ENCODE data around the gene GMPS. TPM values are rescaled to one million over a fixed set of nuclear protein-coding genes. Genes with fewer than 3 reads are reported as not detected.

GMPS gene
- total RNA-seq, 2 experiments from 2014 or later, result 114 to 123 TPM

GRCh38 chr3:155908605-155909004 lies 38.2 kb downstream of the GMPS start:
- CTCF ChIA-PET, result no interaction called here
- Mint-ChIP-seq H3K27ac (no peak overlapping the region), H3K36me3 (ENCODE audit: low read depth) (peaks cover 39% of the 10 kb centered on the region), H3K27me3 (ENCODE audit: low read depth) (no peaks in the 10 kb centered on the region), H3K9me3 (no peaks in the 10 kb centered on the region), H3K4me3 (no peak overlapping the region), H3K4me1 (ENCODE audit: low read depth) (peaks cover 10% of the 10 kb centered on the region)
- no peak for DNase-seq
- intact Hi-C loops (cut with micrococcal nuclease), result no loop called here

- H3K27me3 Mint-ChIP-seq (ENCODE audit: low read depth), result no peaks in the 10 kb centered on the region
These were observed 41.6 kb downstream of the GMPS start for GRCh38 chr3:155912090-155912489.

GRCh38 chr3:155912579-155913190 lies 42.2 kb downstream of the GMPS start:
- H3K4me3 Mint-ChIP-seq, result no peak overlapping the region
- H3K27ac Mint-ChIP-seq, result no peak overlapping the region
- intact Hi-C loops (cut with micrococcal nuclease), result no loop called here

More at GRCh38 chr3:155912090-155912489, 41.6 kb downstream of the GMPS start:
- intact Hi-C loops (cut with micrococcal nuclease), result no loop called here
- CTCF ChIA-PET, result no interaction called here
- Mint-ChIP-seq H3K9me3 (no peaks in the 10 kb centered on the region), H3K4me3 (no peak overlapping the region), H3K27ac (no peak overlapping the region), H3K36me3 (ENCODE audit: low read depth) (peaks cover 51% of the 10 kb centered on the region), H3K4me1 (ENCODE audit: low read depth) (peaks cover 7% of the 10 kb centered on the region)
- DNase-seq, result no peak

DNA sequence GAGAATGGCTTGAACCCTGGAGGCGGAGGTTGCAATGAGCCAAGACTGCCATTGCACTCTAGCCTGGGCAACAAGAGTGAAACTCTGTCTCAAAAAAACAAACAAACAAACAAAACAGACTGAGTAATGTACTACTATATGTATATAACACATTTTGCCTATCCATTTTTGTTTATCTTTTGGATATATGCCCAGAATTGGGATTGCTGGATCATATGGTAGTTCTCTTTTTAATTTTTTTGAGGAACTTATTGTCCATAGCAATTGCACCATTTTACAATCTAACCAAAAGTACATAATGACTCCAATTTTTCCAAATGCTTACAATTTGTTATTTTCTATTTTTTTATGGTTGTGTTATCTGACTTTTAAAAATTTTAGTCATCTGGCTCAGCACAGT lies 47.3 kb downstream of the GMPS start:
- H3K27ac Mint-ChIP-seq, result no peak overlapping the region
- H3K27me3 Mint-ChIP-seq (ENCODE audit: low read depth), result no peaks in the 10 kb centered on the region
- H3K4me1 Mint-ChIP-seq (ENCODE audit: low read depth), result no peaks in the 10 kb centered on the region
- no peak overlapping the region for H3K4me3 Mint-ChIP-seq
- intact Hi-C loops (cut with micrococcal nuclease), result no loop called here
- CTCF ChIA-PET, result no interaction called here
- H3K9me3 Mint-ChIP-seq, result no peaks in the 10 kb centered on the region
- peaks cover 40% of the 10 kb centered on the region for H3K36me3 Mint-ChIP-seq (ENCODE audit: low read depth)
- DNase-seq, result no peak

More at GRCh38 chr3:155912579-155913190, 42.2 kb downstream of the GMPS start:
- H3K36me3 Mint-ChIP-seq (ENCODE audit: low read depth), result peaks cover 52% of the 10 kb centered on the region
- CTCF ChIA-PET, result no interaction called here
- peaks cover 3% of the 10 kb centered on the region for H3K4me1 Mint-ChIP-seq (ENCODE audit: low read depth)
- H3K27me3 Mint-ChIP-seq (ENCODE audit: low read depth), result no peaks in the 10 kb centered on the region
- no peaks in the 10 kb centered on the region for H3K9me3 Mint-ChIP-seq
- DNase-seq, result no peak

- DNase-seq, result no peak
- Mint-ChIP-seq H3K27me3 (ENCODE audit: low read depth) (no peaks in the 10 kb centered on the region), H3K4me1 (ENCODE audit: low read depth) (no peaks in the 10 kb centered on the region), H3K9me3 (no peaks in the 10 kb centered on the region), H3K27ac (no peak overlapping the region), H3K36me3 (ENCODE audit: low read depth) (peaks cover 44% of the 10 kb centered on the region), H3K4me3 (no peak overlapping the region)
- intact Hi-C loops (cut with micrococcal nuclease), result no loop called here
- CTCF ChIA-PET, result no interaction called here
These were observed 49.3 kb downstream of the GMPS start for GRCh38 chr3:155919728-155920127.

GRCh38 chr3:155921486-155921885 lies 51.0 kb downstream of the GMPS start:
- Mint-ChIP-seq H3K4me1 (ENCODE audit: low read depth) (no peaks in the 10 kb centered on the region), H3K36me3 (ENCODE audit: low read depth) (peaks cover 44% of the 10 kb centered on the region), H3K27ac (no peak overlapping the region), H3K9me3 (no peaks in the 10 kb centered on the region), H3K27me3 (ENCODE audit: low read depth) (no peaks in the 10 kb centered on the region), H3K4me3 (no peak overlapping the region)
- DNase-seq, result no peak
- intact Hi-C loops (cut with micrococcal nuclease), result no loop called here
- CTCF ChIA-PET, result no interaction called here

GRCh38 chr3:155934230-155934629 lies 63.8 kb downstream of the GMPS start:
- H3K27ac Mint-ChIP-seq, result no peak overlapping the region
- H3K27me3 Mint-ChIP-seq (ENCODE audit: low read depth), result no peaks in the 10 kb centered on the region
- H3K9me3 Mint-ChIP-seq, result no peaks in the 10 kb centered on the region
- CTCF ChIA-PET, result no interaction called here
- H3K4me3 Mint-ChIP-seq, result no peak overlapping the region
- peaks cover 43% of the 10 kb centered on the region for H3K36me3 Mint-ChIP-seq (ENCODE audit: low read depth)
- DNase-seq, result no peak
- intact Hi-C loops (cut with micrococcal nuclease), result no loop called here
- no peaks in the 10 kb centered on the region for H3K4me1 Mint-ChIP-seq (ENCODE audit: low read depth)

- no peak overlapping the region for H3K27ac Mint-ChIP-seq
- no peaks in the 10 kb centered on the region for H3K4me1 Mint-ChIP-seq (ENCODE audit: low read depth)
- CTCF ChIA-PET, result interaction anchor here (1.2 to 1.6 kb wide), 2 partner anchors 52 to 133 kb away, joined by 3 to 4 read pairs; partner anchors contain the start of gene C3orf33
- H3K4me3 Mint-ChIP-seq, result no peak overlapping the region
- intact Hi-C loops (cut with micrococcal nuclease), result no loop called here
- no peak for DNase-seq
- H3K27me3 Mint-ChIP-seq (ENCODE audit: low read depth), result no peaks in the 10 kb centered on the region
- peaks cover 50% of the 10 kb centered on the region for H3K36me3 Mint-ChIP-seq (ENCODE audit: low read depth)
- H3K9me3 Mint-ChIP-seq, result no peaks in the 10 kb centered on the region
These were observed 68.0 kb downstream of the GMPS start for GRCh38 chr3:155938409-155938808.

DNA sequence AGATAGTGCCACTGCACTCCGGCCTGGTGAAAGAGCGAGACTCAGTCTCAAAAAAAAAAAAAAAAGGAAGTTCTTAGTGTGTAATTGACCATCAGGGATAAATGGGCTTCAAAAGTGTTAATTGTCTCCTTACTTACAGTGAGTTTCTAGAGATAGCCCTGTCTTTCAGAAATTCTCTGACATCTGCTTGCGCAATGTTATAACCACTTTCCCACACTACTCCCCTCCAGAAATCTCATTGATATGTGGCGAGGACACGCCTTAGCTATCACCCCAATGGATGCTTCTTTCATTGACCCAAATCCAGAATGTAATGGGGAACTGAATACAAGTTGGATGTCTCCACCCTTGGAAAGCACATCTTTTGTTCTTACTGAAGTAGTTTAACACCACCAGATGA lies 70.9 kb downstream of the GMPS start:
- no peaks in the 10 kb centered on the region for H3K27me3 Mint-ChIP-seq (ENCODE audit: low read depth)
- H3K4me1 Mint-ChIP-seq (ENCODE audit: low read depth), result no peaks in the 10 kb centered on the region
- CTCF ChIA-PET, result interaction anchor here (1.5 kb wide), 1 partner anchor 26 kb away, joined by 4 read pairs; no protein-coding TSS in a partner anchor
- peaks cover 35% of the 10 kb centered on the region for H3K36me3 Mint-ChIP-seq (ENCODE audit: low read depth)
- H3K27ac Mint-ChIP-seq, result no peak overlapping the region
- DNase-seq, result no peak
- intact Hi-C loops (cut with micrococcal nuclease), result no loop called here
- H3K9me3 Mint-ChIP-seq, result no peaks in the 10 kb centered on the region
- H3K4me3 Mint-ChIP-seq, result no peak overlapping the region

DNA sequence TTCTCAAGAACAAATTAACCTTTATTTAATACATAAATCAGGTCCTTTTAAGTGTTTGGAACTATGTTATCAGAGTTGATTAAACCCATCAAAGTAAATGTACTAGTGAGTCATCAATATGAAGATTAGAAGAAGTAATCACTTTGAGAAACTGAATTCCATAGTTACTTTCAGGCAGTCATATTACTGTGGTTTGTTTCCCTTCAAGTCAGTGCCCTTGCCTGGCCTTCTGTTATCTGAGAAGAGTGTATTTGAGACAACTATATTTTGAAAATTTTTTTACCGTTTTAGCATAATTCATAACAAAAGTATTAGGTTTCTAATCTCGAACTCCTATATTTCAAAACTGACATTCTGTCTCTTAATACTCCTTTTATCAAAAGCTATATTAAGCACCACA lies 73.6 kb downstream of the GMPS start:
- Mint-ChIP-seq H3K4me3 (no peak overlapping the region), H3K36me3 (ENCODE audit: low read depth) (peaks cover 20% of the 10 kb centered on the region), H3K27me3 (ENCODE audit: low read depth) (no peaks in the 10 kb centered on the region), H3K9me3 (no peaks in the 10 kb centered on the region), H3K4me1 (ENCODE audit: low read depth) (no peaks in the 10 kb centered on the region), H3K27ac (no peak overlapping the region)
- CTCF ChIA-PET, result no interaction called here
- DNase-seq, result no peak
- intact Hi-C loops (cut with micrococcal nuclease), result no loop called here

DNA sequence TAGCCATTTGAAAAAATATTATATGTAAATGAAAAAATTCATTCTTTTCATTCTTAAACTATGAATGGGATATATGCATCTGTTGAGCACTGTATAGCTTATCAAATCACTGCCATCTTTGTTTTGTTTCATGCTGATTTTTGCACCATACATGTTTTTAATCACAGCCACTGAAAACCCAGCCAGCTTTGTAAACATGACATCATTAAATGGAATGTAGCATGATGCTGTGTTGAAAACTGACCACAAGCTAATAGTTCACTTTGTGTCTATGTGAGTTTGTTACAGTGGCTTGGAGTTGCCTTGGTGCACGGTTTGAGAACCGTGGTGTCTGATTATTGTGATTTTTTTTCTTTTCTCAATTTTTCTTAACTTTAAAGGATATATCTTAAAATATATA lies 75.7 kb downstream of the GMPS start:
- no peak overlapping the region for H3K4me3 Mint-ChIP-seq
- H3K36me3 Mint-ChIP-seq (ENCODE audit: low read depth), result peaks cover 12% of the 10 kb centered on the region
- no peaks in the 10 kb centered on the region for H3K27me3 Mint-ChIP-seq (ENCODE audit: low read depth)
- CTCF ChIA-PET, result no interaction called here
- intact Hi-C loops (cut with micrococcal nuclease), result no loop called here
- no peak overlapping the region for H3K27ac Mint-ChIP-seq
- DNase-seq, result no peak
- no peaks in the 10 kb centered on the region for H3K9me3 Mint-ChIP-seq
- H3K4me1 Mint-ChIP-seq (ENCODE audit: low read depth), result no peaks in the 10 kb centered on the region

DNA sequence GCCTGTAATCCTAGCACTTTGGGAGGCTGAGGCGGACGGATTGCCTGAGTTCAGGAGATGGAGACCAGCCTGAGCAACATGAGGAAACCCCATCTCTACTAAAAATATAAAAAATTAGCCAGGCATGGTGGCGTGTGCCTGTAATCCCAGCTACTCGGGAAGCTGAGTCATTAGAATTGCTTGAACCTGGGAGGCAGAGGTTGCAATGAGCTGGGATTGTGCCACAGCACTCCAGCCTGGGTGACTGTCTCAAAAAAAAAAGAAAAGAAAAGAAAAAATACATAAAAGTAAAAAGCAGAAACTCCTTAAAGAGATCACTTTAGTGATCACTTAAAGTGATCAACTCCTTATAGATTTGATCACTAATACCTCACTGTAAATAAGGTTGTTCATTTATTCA lies 78.0 kb downstream of the GMPS start:
- Mint-ChIP-seq H3K36me3 (ENCODE audit: low read depth) (peaks cover 5% of the 10 kb centered on the region), H3K27ac (no peak overlapping the region), H3K4me3 (no peak overlapping the region), H3K27me3 (ENCODE audit: low read depth) (no peaks in the 10 kb centered on the region), H3K4me1 (ENCODE audit: low read depth) (no peaks in the 10 kb centered on the region), H3K9me3 (no peaks in the 10 kb centered on the region)
- CTCF ChIA-PET, result no interaction called here
- no peak for DNase-seq
- intact Hi-C loops (cut with micrococcal nuclease), result no loop called here

DNA sequence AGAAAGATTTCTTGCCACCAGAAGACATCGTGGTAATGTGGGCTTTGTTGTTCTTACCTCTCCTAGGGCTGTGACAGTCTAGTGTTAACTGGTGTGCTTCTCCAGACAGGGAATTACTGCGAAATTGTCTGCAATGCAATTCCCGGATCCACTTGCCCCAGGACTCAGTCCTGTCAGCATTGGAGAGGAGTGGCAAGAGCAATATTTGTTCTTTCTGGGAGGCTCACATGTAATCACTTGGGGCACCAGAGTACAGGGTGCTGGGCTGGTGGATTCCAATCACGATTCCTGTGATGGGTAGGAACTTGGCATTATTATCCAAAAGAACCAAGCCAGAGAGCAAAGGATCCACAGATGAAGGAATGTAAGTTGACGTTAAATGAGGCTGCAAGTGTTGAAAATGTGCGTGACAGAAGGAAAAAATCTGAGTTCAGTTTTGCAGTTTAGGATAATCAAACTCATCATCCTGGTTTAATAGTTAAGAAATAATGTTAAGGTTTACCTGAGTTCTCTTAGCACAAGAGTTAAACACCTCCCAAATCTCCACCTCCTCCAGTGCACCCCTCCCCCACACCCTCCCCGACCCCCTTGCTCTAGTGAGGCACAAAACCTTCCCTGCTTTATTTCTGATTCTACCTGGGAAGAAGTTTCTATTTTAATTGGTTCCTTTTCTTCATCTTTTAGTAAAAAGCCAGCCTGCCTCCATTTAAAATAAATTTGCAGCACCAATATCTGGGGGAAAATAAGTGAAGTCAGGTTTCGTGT lies 79.2 kb downstream of the GMPS start:
- CTCF ChIA-PET, result no interaction called here
- intact Hi-C loops (cut with micrococcal nuclease), result no loop called here
- no peak overlapping the region for H3K27ac Mint-ChIP-seq

More for the DNA sequence above, 79.2 kb downstream of the GMPS start:
- H3K4me3 Mint-ChIP-seq, result no peak overlapping the region
- H3K9me3 Mint-ChIP-seq, result peaks cover 1% of the 10 kb centered on the region
- H3K27me3 Mint-ChIP-seq (ENCODE audit: low read depth), result no peaks in the 10 kb centered on the region
- peaks cover 4% of the 10 kb centered on the region for H3K36me3 Mint-ChIP-seq (ENCODE audit: low read depth)
- no peaks in the 10 kb centered on the region for H3K4me1 Mint-ChIP-seq (ENCODE audit: low read depth)
- DNase-seq, result no peak

All from activated naive CD4-positive, alpha-beta T cell treated with anti-CD3 and anti-CD28 coated beads for 36 hours (primary cell).